HPDE6-E6E7 (cell line): ENCODE results near the gene ACAP3.
"Not testable (repeated sequence)": the region's sequence is repeated elsewhere in the genome, so short reads cannot be mapped to it uniquely, and the experiment has no call there.

Experiments
- DNase-seq: peaks from one replicate; pipeline ENCODE4 v3.0.0; 2011; ENCODE audit warnings: missing footprints; ENCODE audit errors: extremely low spot score

The ACAP3 gene

GRCh38 chr1:1267488-1268283 lies 40.0 kb downstream of the ACAP3 start:
- DNase-seq, result no peak

- peak; percentile 77 for DNase-seq
Observed at GRCh38 chr1:1264868-1265272, 42.9 kb downstream of the ACAP3 start.

GRCh38 chr1:1264026-1264425 lies 43.7 kb downstream of the ACAP3 start:
- no peak for DNase-seq

GRCh38 chr1:1262758-1263157 lies 45.0 kb downstream of the ACAP3 start:
- no peak for DNase-seq

GRCh38 chr1:1262071-1262470 lies 45.7 kb downstream of the ACAP3 start:
- no peak for DNase-seq

GRCh38 chr1:1260843-1261560 lies 46.7 kb downstream of the ACAP3 start:
- DNase-seq, result no peak

GRCh38 chr1:1259951-1260600 lies 47.7 kb downstream of the ACAP3 start:
- DNase-seq, result no peak

- DNase-seq, result no peak
Observed at GRCh38 chr1:1259540-1259939, 48.2 kb downstream of the ACAP3 start.

GRCh38 chr1:1259119-1259488 lies 48.6 kb downstream of the ACAP3 start:
- no peak for DNase-seq

GRCh38 chr1:1256956-1257871 lies 50.5 kb downstream of the ACAP3 start:
- DNase-seq, result no peak

- DNase-seq, result no peak
Observed at GRCh38 chr1:1255611-1256010, 52.1 kb downstream of the ACAP3 start.

GRCh38 chr1:1255078-1255477 lies 52.7 kb downstream of the ACAP3 start:
- no peak for DNase-seq

- DNase-seq, result no peak
Observed at GRCh38 chr1:1254667-1254998, 53.1 kb downstream of the ACAP3 start.

GRCh38 chr1:1253972-1254666 lies 53.6 kb downstream of the ACAP3 start:
- DNase-seq, result no peak

GRCh38 chr1:1253314-1253713 lies 54.4 kb downstream of the ACAP3 start:
- DNase-seq, result no peak

GRCh38 chr1:1250786-1251284 lies 56.9 kb downstream of the ACAP3 start:
- peak; percentile 95 for DNase-seq

- not testable (repeated sequence) for DNase-seq
Observed at GRCh38 chr1:1248009-1248913, 59.5 kb downstream of the ACAP3 start.

GRCh38 chr1:1247341-1247913 lies 60.3 kb downstream of the ACAP3 start:
- DNase-seq, result no peak

GRCh38 chr1:1246577-1247340 lies 61.0 kb downstream of the ACAP3 start, which contains the start of gene C1QTNF12:
Gene C1QTNF12, minus strand, starts transcription at chr1:1246722. Its CDS starts 32 bp downstream, at chr1:1246690.
- DNase-seq, result no peak
